Measurements from ENCODE around the gene UQCR10. TPM values are rescaled to one million over a fixed set of nuclear protein-coding genes. Genes with fewer than 3 reads are reported as not detected.

The UQCR10 gene
- total and polyA plus RNA-seq, 4 donors, result 67.5 to 290 (median 133) TPM

DNA sequence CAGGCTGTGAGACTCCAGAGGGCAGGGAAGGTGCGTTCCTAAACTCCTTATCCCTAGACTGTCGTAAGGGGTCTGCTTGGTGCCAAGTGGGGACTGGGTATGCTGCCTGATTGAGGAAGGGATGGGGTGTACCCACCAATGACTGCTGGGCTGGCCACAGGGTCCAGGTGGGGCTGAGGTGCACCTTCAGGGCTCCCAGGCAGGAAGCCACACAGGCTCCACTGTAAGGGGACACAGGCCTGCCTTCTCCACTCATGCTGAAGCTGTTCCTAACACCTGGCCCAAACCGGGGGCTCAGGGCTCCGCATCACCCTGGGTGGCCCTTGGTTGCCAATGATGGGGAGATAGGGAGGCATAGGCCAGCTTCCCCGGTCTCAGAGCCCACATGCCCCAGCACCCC, 27.0 kb upstream of the UQCR10 start:
- Histone ChIP-seq H3K9ac (ENCODE audit: insufficient read depth in 1 of 2, low read length in 2 of 2) (no peak overlapping the region), H3K4me3 (no peak overlapping the region), H3K9me3 (ENCODE audit: control insufficient read depth in 4 of 4, insufficient read depth in 3 of 4, low read length in 3 of 4) (no peaks in the 10 kb centered on the region), H3K36me3 (ENCODE audit: control insufficient read depth in 4 of 4, insufficient read depth in 4 of 4, low read length in 4 of 4) (peaks cover 0 to 37% (median 2%) of the 10 kb centered on the region in 4 donors), H3K27ac (ENCODE audit: low read depth in 1 of 2, low read length in 1 of 2) (no peak overlapping the region), H3K4me1 (ENCODE audit: control insufficient read depth in 5 of 5, insufficient read depth in 5 of 5, low read length in 5 of 5) (peaks cover 0 to 12% (median 0%) of the 10 kb centered on the region in 5 donors), H3K27me3 (ENCODE audit: control insufficient read depth in 3 of 3, insufficient read depth in 3 of 3, low read length in 2 of 3) (no peaks in the 10 kb centered on the region)
- DNase-seq (no peak), ATAC-seq (ENCODE audit: insufficient read depth, low FRiP score) (no peak)
- TF ChIP-seq, protein P1, sequence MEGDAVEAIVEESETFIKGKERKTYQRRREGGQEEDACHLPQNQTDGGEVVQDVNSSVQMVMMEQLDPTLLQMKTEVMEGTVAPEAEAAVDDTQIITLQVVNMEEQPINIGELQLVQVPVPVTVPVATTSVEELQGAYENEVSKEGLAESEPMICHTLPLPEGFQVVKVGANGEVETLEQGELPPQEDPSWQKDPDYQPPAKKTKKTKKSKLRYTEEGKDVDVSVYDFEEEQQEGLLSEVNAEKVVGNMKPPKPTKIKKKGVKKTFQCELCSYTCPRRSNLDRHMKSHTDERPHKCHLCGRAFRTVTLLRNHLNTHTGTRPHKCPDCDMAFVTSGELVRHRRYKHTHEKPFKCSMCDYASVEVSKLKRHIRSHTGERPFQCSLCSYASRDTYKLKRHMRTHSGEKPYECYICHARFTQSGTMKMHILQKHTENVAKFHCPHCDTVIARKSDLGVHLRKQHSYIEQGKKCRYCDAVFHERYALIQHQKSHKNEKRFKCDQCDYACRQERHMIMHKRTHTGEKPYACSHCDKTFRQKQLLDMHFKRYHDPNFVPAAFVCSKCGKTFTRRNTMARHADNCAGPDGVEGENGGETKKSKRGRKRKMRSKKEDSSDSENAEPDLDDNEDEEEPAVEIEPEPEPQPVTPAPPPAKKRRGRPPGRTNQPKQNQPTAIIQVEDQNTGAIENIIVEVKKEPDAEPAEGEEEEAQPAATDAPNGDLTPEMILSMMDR (IDR thresholded peaks at IDR 0.05; ENCODE audit: control extremely low read depth, extremely low read depth), result no peak
- WGBS, 2 donors, result 95 to 96% methylated on average over 5 of the region's 5 CpGs

DNA sequence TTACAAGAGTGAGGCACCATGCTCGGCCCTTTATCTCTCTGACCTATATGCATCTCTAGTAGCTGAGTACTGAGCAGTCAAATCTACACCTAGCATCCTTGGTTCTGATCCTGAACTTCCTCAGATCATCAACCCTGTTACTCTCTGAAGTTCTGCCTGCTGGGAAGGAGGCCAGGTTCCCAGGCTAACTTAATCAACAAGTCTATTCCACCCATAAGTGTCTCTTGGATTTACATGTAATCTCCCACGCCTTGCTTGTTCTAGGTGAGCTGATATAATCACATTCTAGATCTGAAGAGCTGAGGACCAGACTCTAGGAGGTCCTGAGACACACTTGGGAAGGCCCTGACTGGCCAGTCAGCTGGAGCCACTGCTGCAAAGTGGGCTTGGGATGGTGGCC, 25.2 kb upstream of the UQCR10 start:
- WGBS, 2 donors, result 93 to 96% methylated on average over 2 of the region's 2 CpGs
- TF ChIP-seq, protein P1 (IDR thresholded peaks at IDR 0.05; ENCODE audit: control extremely low read depth, extremely low read depth), result no peak
- Histone ChIP-seq H3K36me3 (ENCODE audit: control insufficient read depth in 4 of 4, insufficient read depth in 4 of 4, low read length in 4 of 4) (peaks cover 1 to 42% (median 3%) of the 10 kb centered on the region in 4 donors), H3K27ac (ENCODE audit: low read depth in 1 of 2, low read length in 1 of 2) (no peak overlapping the region), H3K27me3 (ENCODE audit: control insufficient read depth in 3 of 3, insufficient read depth in 3 of 3, low read length in 2 of 3) (no peaks in the 10 kb centered on the region), H3K9me3 (ENCODE audit: control insufficient read depth in 4 of 4, insufficient read depth in 3 of 4, low read length in 3 of 4) (no peaks in the 10 kb centered on the region), H3K4me3 (no peak overlapping the region), H3K4me1 (ENCODE audit: control insufficient read depth in 5 of 5, insufficient read depth in 5 of 5, low read length in 5 of 5) (peaks cover 0 to 12% (median 0%) of the 10 kb centered on the region in 5 donors), H3K9ac (ENCODE audit: insufficient read depth in 1 of 2, low read length in 2 of 2) (no peak overlapping the region)
- no peak for ATAC-seq (ENCODE audit: insufficient read depth, low FRiP score)
- DNase-seq, result no peak

DNA sequence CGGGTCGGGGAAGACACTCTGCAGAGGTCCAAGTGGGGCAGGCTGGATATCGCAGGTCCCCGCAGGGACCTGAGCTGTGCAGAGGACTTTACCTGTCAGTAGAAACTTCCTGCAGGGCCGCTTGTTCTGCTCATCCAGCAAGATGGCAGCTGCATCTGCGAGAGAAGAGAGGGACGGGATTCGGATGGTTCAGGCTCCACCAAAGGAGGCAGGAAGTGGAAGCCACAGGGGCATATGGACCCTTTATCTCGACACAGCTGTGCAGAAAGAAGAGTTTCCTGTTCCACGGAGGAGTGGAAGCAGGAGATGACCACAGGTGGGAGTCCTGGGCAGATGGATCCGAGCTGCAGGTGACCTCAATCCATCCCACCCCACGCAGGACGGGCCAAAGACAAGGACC, 24.8 kb upstream of the UQCR10 start:
- DNase-seq (no peak), ATAC-seq (ENCODE audit: insufficient read depth, low FRiP score) (no peak)
- peaks cover 3 to 46% (median 4%) of the 10 kb centered on the region in 4 donors for H3K36me3 ChIP-seq (ENCODE audit: control insufficient read depth in 4 of 4, insufficient read depth in 4 of 4, low read length in 4 of 4)
- WGBS, 2 donors, result 52 to 73% methylated on average over 13 of the region's 13 CpGs
- H3K4me1 ChIP-seq (ENCODE audit: control insufficient read depth in 5 of 5, insufficient read depth in 5 of 5, low read length in 5 of 5), result peaks cover 0 to 12% (median 0%) of the 10 kb centered on the region in 5 donors
- H3K4me3 ChIP-seq, result no peak overlapping the region
- H3K27ac ChIP-seq (ENCODE audit: low read depth in 1 of 2, low read length in 1 of 2), result no peak overlapping the region
- H3K27me3 ChIP-seq (ENCODE audit: control insufficient read depth in 3 of 3, insufficient read depth in 3 of 3, low read length in 2 of 3), result no peaks in the 10 kb centered on the region
- TF ChIP-seq, protein P1 (IDR thresholded peaks at IDR 0.05; ENCODE audit: control extremely low read depth, extremely low read depth), result no peak
- no peak overlapping the region for H3K9ac ChIP-seq (ENCODE audit: insufficient read depth in 1 of 2, low read length in 2 of 2)
- no peaks in the 10 kb centered on the region for H3K9me3 ChIP-seq (ENCODE audit: control insufficient read depth in 4 of 4, insufficient read depth in 3 of 4, low read length in 3 of 4)

DNA sequence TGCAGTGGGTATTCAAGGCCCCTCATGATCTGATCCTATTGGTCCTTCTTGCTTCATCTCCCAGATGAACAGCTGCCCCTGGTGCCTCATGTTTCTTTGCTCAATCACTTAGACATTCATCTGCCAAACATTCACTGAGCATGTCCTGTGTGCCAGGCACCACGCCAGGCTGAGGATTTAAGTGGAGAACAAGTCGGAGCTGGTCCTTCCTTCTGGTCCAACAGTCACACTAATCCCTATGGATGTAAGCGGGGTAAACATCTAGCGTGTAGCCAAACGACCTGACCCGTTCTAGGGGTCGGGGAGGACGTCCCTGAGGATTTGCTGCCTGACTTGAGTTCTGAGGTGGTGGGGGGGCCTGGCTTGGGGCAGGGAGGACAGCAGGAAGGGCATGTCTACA, 22.3 kb upstream of the UQCR10 start:
- WGBS, 2 donors, result 75 to 82% methylated on average over 8 of the region's 8 CpGs
- H3K9ac ChIP-seq (ENCODE audit: insufficient read depth in 1 of 2, low read length in 2 of 2), result no peak overlapping the region

More for the DNA sequence above, 22.3 kb upstream of the UQCR10 start:
- no peaks in the 10 kb centered on the region for H3K27me3 ChIP-seq (ENCODE audit: control insufficient read depth in 3 of 3, insufficient read depth in 3 of 3, low read length in 2 of 3)
- no peak overlapping the region for H3K4me3 ChIP-seq
- H3K36me3 ChIP-seq (ENCODE audit: control insufficient read depth in 4 of 4, insufficient read depth in 4 of 4, low read length in 4 of 4), result peaks cover 3 to 44% (median 5%) of the 10 kb centered on the region in 4 donors
- DNase-seq, result peak in 1 of 3 donors; percentile 46
- H3K4me1 ChIP-seq (ENCODE audit: control insufficient read depth in 5 of 5, insufficient read depth in 5 of 5, low read length in 5 of 5), result no peaks in the 10 kb centered on the region
- no peaks in the 10 kb centered on the region for H3K9me3 ChIP-seq (ENCODE audit: control insufficient read depth in 4 of 4, insufficient read depth in 3 of 4, low read length in 3 of 4)
- no peak for ATAC-seq (ENCODE audit: insufficient read depth, low FRiP score)
- H3K27ac ChIP-seq (ENCODE audit: low read depth in 1 of 2, low read length in 1 of 2), result no peak overlapping the region
- TF ChIP-seq, protein P1 (IDR thresholded peaks at IDR 0.05; ENCODE audit: control extremely low read depth, extremely low read depth), result no peak
